Motor neuron (in vitro differentiated cells): ENCODE results near the gene ZDHHC14. TPM values are rescaled to one million over a fixed set of nuclear protein-coding genes. Genes with fewer than 3 reads are reported as not detected.
A peak's percentile ranks its signal among the peaks of the same experiment; 100 is the strongest.

Source experiments
- ATAC-seq, 8 experiments: fragments of 200-7000 bp; cut with Tn5 transposase; replicated peaks in 6 of 8; 2 replicates each; pipeline ENCODE4 v1.8.0; 2021; ENCODE audit warnings: mild to moderate bottlenecking in 8 of 8, moderate library complexity in 8 of 8
- H3K27ac ChIP-seq, 2 donors: fragments of 250-450 bp; sonication (Bioruptor Pico); 2 replicates each; pipeline ENCODE4 v1.9.0; 2021; ENCODE audit warnings: antibody characterized with exemption in 2 of 2, mild to moderate bottlenecking in 2 of 2, moderate library complexity in 1 of 2
- H3K4me1 ChIP-seq, 2 donors: fragments of 250-450 bp; sonication (Bioruptor Pico); replicated peaks in 1 of 2; 2 replicates each; pipeline ENCODE4 v1.6.1; 2021; ENCODE audit warnings: antibody characterized with exemption in 2 of 2, mild to moderate bottlenecking in 2 of 2, moderate library complexity in 1 of 2
- H3K4me3 ChIP-seq, 5 donors: fragments of 250-450 bp; sonication (Bioruptor Pico); 2 replicates each; pipeline ENCODE4 v1.9.0; 2021; ENCODE audit warnings: antibody characterized with exemption in 5 of 5, mild to moderate bottlenecking in 5 of 5, moderate library complexity in 4 of 5
- WGBS, 10 experiments: fragments of 450-650 bp; shearing (Covaris generic); methylation state at CpG; one replicate each; pipeline ENCODE4 v1.0.0; 2022; 5-methylcytosine and 5-hydroxymethylcytosine counted together
- in situ Hi-C, 9 experiments: fragments of 400-800 bp; cut with MboI; loops; one replicate each; pipeline ENCODE4 v1.15.0; 2021; ENCODE audit warnings: low sequenced_read_pairs in 9 of 9, low pct_unique_long_range_greater_than_20kb in 2 of 9; ENCODE audit not compliant: unreplicated experiment in 9 of 9
- total RNA-seq, 8 experiments: library from RNA; unstranded; fragments of 300-600 nt; gene quantifications; 2 replicates each; pipeline versions ENCODE4 v1.2.3 to v1.2.4, GENCODE V29; 2022

ZDHHC14 gene
- total RNA-seq, 8 experiments from 2014 or later: 2.9 to 22.7 (median 3.7) TPM

GRCh38 chr6:157670466-157671186, 289.6 kb downstream of the ZDHHC14 start:
- Histone ChIP-seq H3K4me1 (peaks cover 21% of the 10 kb centered on the region in 2 donors), H3K27ac (no peak overlapping the region), H3K4me3 (no peak overlapping the region)
- in situ Hi-C loops: no loop called here
- 25 to 90% (median 82%) methylated on average over 1 to 6 of the region's 9 CpGs; no CpG with 5 or more reads in 2 of the 10 experiments for WGBS, 10 experiments
- ATAC-seq: no peak

DNA sequence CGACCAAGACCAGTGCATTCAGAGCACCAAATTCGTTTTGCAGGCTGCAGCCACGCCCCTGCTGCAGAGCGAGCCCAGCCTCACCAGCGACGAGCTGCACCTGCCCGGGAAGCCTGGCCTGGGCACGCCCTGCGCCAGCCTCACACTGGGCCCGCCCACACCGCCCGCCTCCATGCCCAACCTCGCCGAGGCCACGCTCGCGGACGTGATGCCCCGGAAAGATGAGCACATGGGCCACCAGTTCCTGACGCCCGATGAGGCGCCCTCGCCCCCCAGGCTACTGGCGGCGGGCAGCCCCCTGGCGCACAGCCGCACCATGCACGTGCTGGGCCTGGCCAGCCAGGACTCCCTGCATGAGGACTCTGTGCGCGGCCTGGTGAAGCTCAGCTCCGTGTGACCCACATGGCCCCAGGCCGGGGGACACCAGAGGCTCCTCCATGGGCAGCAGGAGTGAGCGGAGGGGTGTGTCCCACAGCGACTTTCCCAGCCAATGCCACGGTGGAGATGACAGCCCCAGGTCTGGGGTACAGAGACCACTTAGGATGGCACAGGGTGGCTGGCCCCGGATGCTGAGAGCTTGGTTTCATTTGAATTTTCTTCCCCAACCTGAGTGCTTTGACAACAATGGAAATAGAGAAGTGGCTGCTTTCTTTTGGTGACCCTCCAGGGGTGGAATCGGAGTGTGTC, 291.9 kb downstream of the ZDHHC14 start:
- Histone ChIP-seq H3K4me1 (peaks cover 15 to 21% of the 10 kb centered on the region in 2 donors), H3K27ac (no peak overlapping the region), H3K4me3 (no peak overlapping the region)
- 56 to 100% (median 96%) methylated on average over 1 to 4 of the region's 37 CpGs; no CpG with 5 or more reads in 3 of the 10 experiments for WGBS, 10 experiments
- in situ Hi-C loops: no loop called here
- no peak for ATAC-seq

- H3K27ac ChIP-seq: no peak overlapping the region
- in situ Hi-C loops: no loop called here
- no peak overlapping the region for H3K4me3 ChIP-seq
- WGBS, 10 experiments: 72 to 100% (median 88%) methylated on average over 1 to 15 of the region's 15 CpGs
- H3K4me1 ChIP-seq: peaks cover 15 to 21% of the 10 kb centered on the region in 2 donors
- ATAC-seq: no peak
These were observed 292.6 kb downstream of the ZDHHC14 start for GRCh38 chr6:157673596-157673995.

- H3K4me3 ChIP-seq: no peak overlapping the region
- in situ Hi-C loops: no loop called here
- no peak for ATAC-seq
- 76 to 97% (median 91%) methylated on average over 3 to 8 of the region's 8 CpGs; no CpG with 5 or more reads in 2 of the 10 experiments for WGBS, 10 experiments
- peaks cover 12 to 19% of the 10 kb centered on the region in 2 donors for H3K4me1 ChIP-seq
- H3K27ac ChIP-seq: no peak overlapping the region
These were observed 293.1 kb downstream of the ZDHHC14 start for GRCh38 chr6:157674061-157674460.

- Histone ChIP-seq H3K4me3 (no peak overlapping the region), H3K4me1 (peaks cover 0 to 9% of the 10 kb centered on the region in 2 donors), H3K27ac (no peak overlapping the region)
- WGBS, 10 experiments: 80 to 100% (median 96%) methylated on average over 1 to 7 of the region's 7 CpGs; no CpG with 5 or more reads in 3 of the 10 experiments
- ATAC-seq: peak in 1 of 8 experiments; percentile 17
- in situ Hi-C loops: no loop called here
These were observed 294.8 kb downstream of the ZDHHC14 start for GRCh38 chr6:157675831-157676230.

DNA sequence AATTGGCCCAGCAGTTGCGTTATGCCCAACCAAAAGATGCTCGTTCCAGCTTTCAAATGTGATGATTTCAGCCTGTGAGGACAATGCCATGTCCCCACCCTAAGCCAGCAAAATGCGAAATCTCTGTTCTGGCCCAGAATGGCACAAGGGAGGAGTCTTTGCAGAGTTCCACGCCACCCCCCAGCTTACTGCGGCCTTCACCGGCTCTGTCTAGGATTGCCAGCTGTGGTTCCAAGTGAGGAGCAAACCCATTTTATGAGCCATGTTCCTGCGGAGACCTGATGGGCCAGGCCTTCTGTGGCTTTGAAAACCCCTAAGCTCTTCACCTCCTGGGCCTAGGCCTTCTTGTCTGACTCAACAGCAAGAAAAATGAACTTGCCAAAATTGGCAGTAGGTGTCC, 295.3 kb downstream of the ZDHHC14 start:
- Histone ChIP-seq H3K4me3 (no peak overlapping the region), H3K4me1 (peaks cover 0 to 9% of the 10 kb centered on the region in 2 donors), H3K27ac (no peak overlapping the region)
- 94 to 100% (median 100%) methylated on average over 1 to 4 of the region's 7 CpGs; no CpG with 5 or more reads in 6 of the 10 experiments for WGBS, 10 experiments
- in situ Hi-C loops: no loop called here
- ATAC-seq: no peak

DNA sequence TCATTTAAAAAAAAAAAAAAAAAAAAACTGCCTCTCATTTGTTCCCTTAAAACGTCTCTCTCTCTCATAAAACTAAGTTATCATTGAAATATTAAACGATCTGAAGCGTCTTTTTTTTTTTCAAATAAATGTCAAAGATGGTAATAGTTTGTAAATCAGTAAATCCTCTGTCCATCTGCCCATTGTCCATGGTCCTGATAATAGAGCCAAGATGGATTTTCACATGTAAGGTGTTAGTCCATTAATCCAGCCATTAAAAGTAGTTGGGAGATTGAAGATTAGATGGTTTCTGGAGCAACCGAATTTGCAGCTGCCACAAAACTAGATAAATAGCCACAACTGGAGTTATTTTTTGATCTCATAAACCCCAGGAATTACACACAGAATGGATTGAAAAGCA, 296.2 kb downstream of the ZDHHC14 start:
- Histone ChIP-seq H3K4me3 (no peak overlapping the region), H3K27ac (no peak overlapping the region), H3K4me1 (peaks cover 0 to 9% of the 10 kb centered on the region in 2 donors)
- ATAC-seq: no peak
- in situ Hi-C loops: no loop called here
- WGBS, 10 experiments: 41 to 96% (median 86%) methylated on average over 2 to 4 of the region's 4 CpGs; no CpG with 5 or more reads in 1 of the 10 experiments

- WGBS, 10 experiments: 44 to 100% (median 87%) methylated on average over 1 to 8 of the region's 8 CpGs
- no peak overlapping the region for H3K4me3 ChIP-seq
- no peak for ATAC-seq
- in situ Hi-C loops: no loop called here
- H3K4me1 ChIP-seq: peaks cover 0 to 2% of the 10 kb centered on the region in 2 donors
- no peak overlapping the region for H3K27ac ChIP-seq
These were observed 298.9 kb downstream of the ZDHHC14 start for GRCh38 chr6:157679605-157680580.

- no peak overlapping the region for H3K27ac ChIP-seq
- no peak overlapping the region for H3K4me3 ChIP-seq
- no peaks in the 10 kb centered on the region for H3K4me1 ChIP-seq
- ATAC-seq: no peak
- 68 to 100% (median 86%) methylated on average over 2 to 12 of the region's 18 CpGs for WGBS, 10 experiments
- in situ Hi-C loops: no loop called here
These were observed 300.2 kb downstream of the ZDHHC14 start for GRCh38 chr6:157681041-157681650.

GRCh38 chr6:157682856-157683481, 302.0 kb downstream of the ZDHHC14 start:
- in situ Hi-C loops: no loop called here
- 0 to 100% (median 78%) methylated on average over 2 to 7 of the region's 7 CpGs for WGBS, 10 experiments
- H3K4me1 ChIP-seq: no peaks in the 10 kb centered on the region
- H3K27ac ChIP-seq: no peak overlapping the region
- ATAC-seq: peak in 1 of 8 experiments; percentile 48
- no peak overlapping the region for H3K4me3 ChIP-seq

- WGBS, 10 experiments: 40 to 73% (median 69%) methylated on average over 2 to 3 of the region's 8 CpGs; no CpG with 5 or more reads in 7 of the 10 experiments
- ATAC-seq: no peak
- no peaks in the 10 kb centered on the region for H3K4me1 ChIP-seq
- no peak overlapping the region for H3K4me3 ChIP-seq
- in situ Hi-C loops: no loop called here
- H3K27ac ChIP-seq: no peak overlapping the region
These were observed 302.7 kb downstream of the ZDHHC14 start for GRCh38 chr6:157683707-157684106.

DNA sequence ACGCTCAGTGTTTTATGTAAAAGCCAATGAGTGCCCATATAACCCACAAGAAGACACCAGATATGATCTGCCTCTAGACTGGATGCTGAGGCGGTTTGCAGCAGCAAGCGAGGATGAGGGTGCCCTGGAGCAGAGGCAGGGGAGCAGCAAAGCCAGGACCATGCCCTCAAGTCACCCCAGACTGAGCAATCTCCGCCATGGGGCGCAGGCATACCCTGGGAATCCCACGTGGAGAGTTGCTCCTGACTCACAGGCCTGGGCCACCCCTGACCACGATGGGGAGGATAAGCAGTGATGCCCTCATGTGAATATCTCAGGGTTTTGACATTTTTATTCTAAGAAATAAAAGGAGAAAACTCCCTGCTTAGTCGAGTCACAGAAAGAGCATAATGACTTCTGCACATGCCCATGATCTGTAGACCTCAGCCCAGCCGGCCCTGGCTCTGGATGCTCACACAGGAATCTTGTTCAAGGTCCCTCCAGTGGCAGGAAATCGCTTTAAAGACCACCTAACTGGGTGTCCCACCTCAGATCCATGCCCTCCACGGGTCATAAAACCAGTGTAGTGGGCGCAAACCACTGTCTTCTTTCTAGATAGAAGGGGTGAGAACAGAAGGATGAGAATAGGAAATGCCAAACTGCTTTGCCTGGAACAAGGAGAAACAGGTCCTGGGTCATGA, 303.8 kb downstream of the ZDHHC14 start:
- Histone ChIP-seq H3K27ac (no peak overlapping the region), H3K4me1 (no peaks in the 10 kb centered on the region), H3K4me3 (no peak overlapping the region)
- in situ Hi-C loops: no loop called here
- whole genome bisulfite sequencing, 10 experiments: 21 to 100% (median 79%) methylated on average over 1 to 11 of the region's 12 CpGs
- no peak for ATAC-seq
